Stimulated activated CD8-positive, alpha-beta memory T cell treated with anti-CD3 and anti-CD28 coated beads, Interleukin-7, amount 100 ng/mL, for 48 hours (primary cell): ENCODE data around the gene SOCS2.
"Not testable (repeated sequence)": the region's sequence is repeated elsewhere in the genome, so short reads cannot be mapped to it uniquely, and the experiment has no call there.

ENCODE experiments used
- DNase-seq, 2 donors: peaks; one replicate each; pipeline ENCODE4 v3.0.0-alpha.2; 2020; ENCODE audit warnings: low read depth in 1 of 2; ENCODE audit errors: extremely low read depth in 1 of 2

Gene SOCS2

DNA sequence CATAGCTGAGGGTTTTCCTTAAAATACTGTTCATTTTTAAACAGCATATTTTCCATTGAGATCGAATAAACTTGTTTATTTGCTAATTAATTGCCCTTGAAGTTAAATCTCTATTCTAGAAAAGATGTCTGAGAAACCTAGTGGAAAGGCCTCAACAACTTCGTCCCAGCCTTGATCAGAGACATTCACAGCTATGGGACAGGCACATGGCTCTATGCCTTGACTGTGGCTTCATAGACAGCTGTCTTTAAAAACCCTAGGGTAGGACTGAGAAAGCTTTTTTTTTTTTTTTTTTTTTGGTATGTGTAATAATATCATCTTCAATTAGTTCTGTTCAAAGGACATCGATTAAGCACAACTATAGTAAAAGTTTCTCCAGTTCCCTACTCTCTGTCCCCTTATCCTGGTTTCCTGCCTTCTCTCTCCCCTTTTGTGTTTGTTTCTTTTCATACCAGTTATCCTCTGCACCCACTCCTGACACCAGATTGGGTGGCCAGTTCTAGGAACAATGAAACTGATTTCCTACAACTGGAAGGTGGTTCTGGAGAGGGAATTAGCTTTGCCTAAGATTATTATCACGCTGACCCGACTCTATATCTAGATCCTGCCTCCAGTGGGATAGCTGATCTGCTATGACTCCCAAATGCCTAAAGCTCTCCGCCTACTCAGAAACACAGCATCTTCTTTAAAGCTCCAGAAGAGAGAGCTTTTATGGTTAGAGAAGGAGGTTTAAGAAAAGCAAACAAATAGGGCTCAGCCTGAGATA is 20.3 kb downstream of the SOCS2 start:
- no peak for DNase-seq

GRCh38 chr12:93593843-93594242 is 21.4 kb downstream of the SOCS2 start:
- DNase-seq = no peak

GRCh38 chr12:93594766-93595311 is 22.4 kb downstream of the SOCS2 start:
- no peak for DNase-seq

DNA sequence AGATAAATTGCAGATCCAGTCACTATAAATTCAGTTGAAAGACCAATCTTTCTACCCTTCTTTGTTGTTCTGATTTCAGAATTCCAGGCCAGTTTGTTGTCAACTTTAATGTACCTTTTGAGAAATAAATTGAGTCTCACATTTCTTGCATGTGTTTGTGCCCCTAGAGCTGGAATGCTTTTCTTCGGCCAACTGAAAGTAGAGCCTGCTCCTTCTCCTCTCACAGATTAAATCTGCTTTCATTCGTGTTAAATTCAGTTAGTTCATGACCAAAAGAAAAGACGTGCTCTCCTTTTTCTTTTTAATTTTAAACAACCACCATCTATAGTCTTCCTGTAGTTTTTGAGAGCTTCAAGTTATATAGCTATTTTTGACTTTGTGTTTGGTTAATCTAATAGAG is 22.9 kb downstream of the SOCS2 start:
- DNase-seq = no peak

- DNase-seq = no peak
These were observed 25.1 kb downstream of the SOCS2 start for GRCh38 chr12:93597608-93598007.

GRCh38 chr12:93599192-93599591 is 26.7 kb downstream of the SOCS2 start:
- DNase-seq = no peak

GRCh38 chr12:93601591-93601990 is 29.1 kb downstream of the SOCS2 start:
- no peak for DNase-seq

GRCh38 chr12:93602897-93603668 is 30.6 kb downstream of the SOCS2 start:
- no peak for DNase-seq

DNA sequence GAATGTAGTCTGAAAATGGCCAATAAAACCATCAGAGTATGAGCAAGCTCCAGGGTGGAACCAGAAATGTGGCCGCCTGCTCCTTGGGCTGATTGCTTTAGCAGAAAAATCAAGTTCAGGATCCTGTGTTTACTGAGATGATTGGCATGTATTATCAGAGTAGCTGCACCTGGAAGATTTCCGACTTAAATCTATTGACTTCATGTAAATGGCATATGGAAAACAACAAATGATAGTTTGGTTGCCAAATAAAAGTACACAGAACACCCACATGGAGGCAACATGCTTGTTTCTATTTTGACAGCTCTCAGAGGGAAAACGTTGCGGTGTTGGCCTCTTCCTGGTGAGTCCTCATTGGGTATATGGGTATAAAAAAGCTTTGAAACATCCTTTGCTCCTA is 31.3 kb downstream of the SOCS2 start:
- DNase-seq = no peak

DNA sequence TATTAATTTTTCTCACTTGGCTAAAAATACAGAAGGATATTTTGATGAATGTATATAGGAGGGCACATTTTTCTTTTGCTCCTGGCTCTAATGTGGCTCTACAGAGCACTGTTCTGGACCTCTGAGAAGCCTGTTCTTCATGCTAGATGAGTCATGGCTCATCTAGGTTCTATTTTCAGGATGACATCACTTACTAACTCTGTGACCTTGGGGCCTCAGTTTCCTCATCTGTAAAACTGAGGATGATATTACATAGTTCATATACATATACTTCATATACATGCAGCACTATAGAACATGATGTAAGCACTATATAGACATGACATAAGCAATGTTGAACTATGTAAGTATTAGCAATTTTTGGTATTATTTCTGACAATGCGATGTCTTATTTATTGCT is 35.8 kb downstream of the SOCS2 start:
- no peak for DNase-seq

GRCh38 chr12:93609281-93610192 is 37.1 kb downstream of the SOCS2 start:
- DNase-seq = no peak

DNA sequence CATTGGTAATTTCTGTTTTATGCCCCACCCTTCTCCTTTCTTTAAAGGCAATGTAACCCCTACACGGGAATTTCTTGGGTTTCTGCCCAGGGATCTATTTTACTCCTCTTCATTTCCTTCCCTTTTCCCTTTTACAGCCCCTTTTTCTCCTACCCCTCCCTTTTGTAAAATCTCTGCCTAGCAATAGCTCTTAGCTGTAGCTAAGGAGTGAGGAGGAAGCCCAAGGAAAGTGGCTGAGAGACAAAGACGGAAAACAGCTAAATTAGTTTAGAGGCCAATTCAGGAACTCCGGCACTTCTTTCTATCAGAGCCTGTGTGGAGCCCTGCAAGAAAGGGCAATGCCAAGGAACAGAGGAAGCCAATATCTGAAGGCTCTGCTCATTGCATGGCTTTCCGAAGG is 40.3 kb downstream of the SOCS2 start:
- DNase-seq = no peak

DNA sequence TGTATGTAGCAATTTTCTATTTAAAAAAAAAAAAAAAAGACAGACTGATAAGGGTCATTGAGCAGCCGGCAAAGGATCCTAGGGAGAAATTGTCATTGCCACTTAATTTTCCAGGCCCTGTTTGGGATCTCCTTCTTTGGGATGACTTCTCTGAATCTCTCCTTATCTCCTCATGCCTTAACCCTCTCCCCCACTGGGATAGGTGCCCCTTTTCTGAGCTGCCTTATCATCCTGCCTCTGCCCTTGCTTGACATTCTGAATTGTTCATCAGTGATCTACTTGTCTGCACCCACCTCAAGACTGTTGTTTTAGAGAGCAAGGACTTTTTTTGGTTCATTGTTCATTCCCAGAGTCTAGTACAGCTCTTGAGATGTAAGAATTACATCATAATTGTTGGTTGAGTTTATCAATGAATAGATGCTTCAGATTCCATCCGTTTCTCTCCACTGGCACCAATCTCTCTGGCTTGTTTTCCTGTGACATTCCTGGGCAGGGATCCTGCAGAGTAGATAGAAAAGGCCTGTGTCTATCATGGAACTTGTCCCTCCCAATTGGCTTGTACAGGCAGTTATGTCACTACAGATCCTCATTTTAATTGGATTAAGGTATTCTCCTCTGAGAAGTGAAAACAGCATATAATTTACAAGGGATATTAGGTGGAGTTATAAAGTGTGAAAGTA is 42.6 kb downstream of the SOCS2 start:
- no peak for DNase-seq

- DNase-seq = no peak
These were observed 44.2 kb downstream of the SOCS2 start for GRCh38 chr12:93616584-93617101.

- DNase-seq = no peak
These were observed 46.5 kb downstream of the SOCS2 start for GRCh38 chr12:93618891-93619410.

DNA sequence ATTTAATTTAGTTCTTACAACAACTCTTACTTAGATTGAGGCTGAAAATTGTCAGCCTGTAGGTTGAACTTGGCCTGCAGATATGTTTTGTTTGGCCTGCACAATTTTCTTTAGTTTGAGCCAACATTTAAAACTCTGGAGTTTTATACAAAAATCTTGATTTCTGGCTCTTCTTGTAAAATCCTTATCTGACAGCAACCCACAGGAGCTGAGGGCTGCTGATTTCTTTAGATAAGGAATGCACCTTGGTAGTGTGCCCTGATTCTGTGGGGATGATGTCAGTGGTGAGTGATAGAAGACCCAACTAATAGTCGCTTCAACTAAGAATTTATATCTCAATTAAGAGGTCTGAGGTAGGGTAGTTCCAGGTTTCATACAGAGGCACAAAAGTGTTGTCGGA is 49.5 kb downstream of the SOCS2 start:
- no peak for DNase-seq

GRCh38 chr12:93622485-93622884 is 50.0 kb downstream of the SOCS2 start:
- no peak for DNase-seq

- no peak for DNase-seq
These were observed 52.3 kb downstream of the SOCS2 start for GRCh38 chr12:93624595-93625294.

DNA sequence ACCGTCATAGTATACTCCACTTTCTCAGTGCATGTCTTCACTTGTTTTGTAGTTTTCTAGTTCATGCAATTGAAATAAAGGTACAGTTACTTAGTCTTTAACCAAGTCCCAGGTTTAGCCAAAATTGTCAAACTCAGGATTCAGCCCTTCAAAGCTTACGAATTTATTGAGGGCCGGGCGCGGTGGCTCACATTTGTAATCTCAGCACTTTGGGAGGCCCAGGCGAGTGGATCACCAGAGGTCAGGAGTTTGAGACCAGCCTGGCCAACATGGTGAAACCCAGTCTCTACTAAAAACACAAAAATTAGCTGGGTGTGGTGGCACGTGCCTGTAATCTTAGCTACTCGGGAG is 52.8 kb downstream of the SOCS2 start:
- DNase-seq = not testable (repeated sequence)
